Measurements from ENCODE around the gene SLIT1. TPM values are rescaled to one million over a fixed set of nuclear protein-coding genes. Genes with fewer than 3 reads are reported as not detected.

SLIT1 gene
- total RNA-seq, 1 donor from 2014 or later: 55.7 TPM

GRCh38 chr10:97178074-97178473, 7.7 kb downstream of the SLIT1 start:
- no peak for DNase-seq (ENCODE audit: extremely low spot score, unreplicated experiment)

GRCh38 chr10:97176226-97176625, 9.5 kb downstream of the SLIT1 start:
- peaks cover 27% of the 10 kb centered on the region for H3K4me1 Mint-ChIP-seq (ENCODE audit: unreplicated experiment)
- TF ChIP-seq CTCF (conservative IDR thresholded peaks at IDR 0.05): no peak
- peaks cover 24% of the 10 kb centered on the region for H3K27me3 Mint-ChIP-seq
- no peak overlapping the region for H3K27ac Mint-ChIP-seq
- DNase-seq (ENCODE audit: extremely low spot score, unreplicated experiment): no peak
- H3K9me3 Mint-ChIP-seq: no peaks in the 10 kb centered on the region
- no peak overlapping the region for H3K4me3 Mint-ChIP-seq
- H3K36me3 Mint-ChIP-seq: no peaks in the 10 kb centered on the region

More at GRCh38 chr10:97178074-97178473, 7.7 kb downstream of the SLIT1 start:
- H3K9me3 Mint-ChIP-seq: no peaks in the 10 kb centered on the region
- H3K36me3 Mint-ChIP-seq: peaks cover under 1% of the 10 kb centered on the region
- peaks cover 30% of the 10 kb centered on the region for H3K4me1 Mint-ChIP-seq (ENCODE audit: unreplicated experiment)
- no peak overlapping the region for H3K4me3 Mint-ChIP-seq
- TF ChIP-seq CTCF (conservative IDR thresholded peaks at IDR 0.05): no peak
- peaks cover 40% of the 10 kb centered on the region for H3K27me3 Mint-ChIP-seq
- H3K27ac Mint-ChIP-seq: no peak overlapping the region

GRCh38 chr10:97175586-97175985, 10.2 kb downstream of the SLIT1 start:
- no peaks in the 10 kb centered on the region for H3K36me3 Mint-ChIP-seq
- no peak for TF ChIP-seq CTCF (conservative IDR thresholded peaks at IDR 0.05)
- no peaks in the 10 kb centered on the region for H3K9me3 Mint-ChIP-seq
- H3K4me1 Mint-ChIP-seq (ENCODE audit: unreplicated experiment): peaks cover 28% of the 10 kb centered on the region
- no peak overlapping the region for H3K27ac Mint-ChIP-seq
- H3K4me3 Mint-ChIP-seq: no peak overlapping the region
- DNase-seq (ENCODE audit: extremely low spot score, unreplicated experiment): no peak
- peaks cover 20% of the 10 kb centered on the region for H3K27me3 Mint-ChIP-seq

GRCh38 chr10:97174941-97175340, 10.8 kb downstream of the SLIT1 start:
- no peak for TF ChIP-seq CTCF (conservative IDR thresholded peaks at IDR 0.05)
- Mint-ChIP-seq H3K9me3 (no peaks in the 10 kb centered on the region), H3K4me1 (ENCODE audit: unreplicated experiment) (peaks cover 28% of the 10 kb centered on the region), H3K27me3 (peaks cover 14% of the 10 kb centered on the region), H3K36me3 (no peaks in the 10 kb centered on the region), H3K27ac (no peak overlapping the region), H3K4me3 (no peak overlapping the region)
- DNase-seq (ENCODE audit: extremely low spot score, unreplicated experiment): no peak

GRCh38 chr10:97174276-97174775, 11.4 kb downstream of the SLIT1 start:
- Mint-ChIP-seq H3K9me3 (no peaks in the 10 kb centered on the region), H3K27me3 (peaks cover 10% of the 10 kb centered on the region), H3K36me3 (no peaks in the 10 kb centered on the region), H3K4me1 (ENCODE audit: unreplicated experiment) (peaks cover 31% of the 10 kb centered on the region), H3K4me3 (no peak overlapping the region), H3K27ac (no peak overlapping the region)
- no peak for DNase-seq (ENCODE audit: extremely low spot score, unreplicated experiment)
- TF ChIP-seq CTCF (conservative IDR thresholded peaks at IDR 0.05): no peak

- TF ChIP-seq CTCF (conservative IDR thresholded peaks at IDR 0.05): no peak
- H3K27ac Mint-ChIP-seq: no peak overlapping the region
- no peaks in the 10 kb centered on the region for H3K36me3 Mint-ChIP-seq
- peaks cover 35% of the 10 kb centered on the region for H3K4me1 Mint-ChIP-seq (ENCODE audit: unreplicated experiment)
- H3K4me3 Mint-ChIP-seq: no peak overlapping the region
- no peak for DNase-seq (ENCODE audit: extremely low spot score, unreplicated experiment)
- H3K27me3 Mint-ChIP-seq: peaks cover 8% of the 10 kb centered on the region
- H3K9me3 Mint-ChIP-seq: no peaks in the 10 kb centered on the region
Observed at GRCh38 chr10:97173036-97173435, 12.7 kb downstream of the SLIT1 start.
